ENCODE results near the gene LRP1B. TPM values are rescaled to one million over a fixed set of nuclear protein-coding genes. Genes with fewer than 3 reads are reported as not detected.

LRP1B gene
- total and polyA plus RNA-seq, 2 of the 8 experiments (the other 6 are each of a cell fraction or from before 2014, with no cell fraction given): 0.03 TPM; not detected in 1

- TF ChIP-seq, protein P1, sequence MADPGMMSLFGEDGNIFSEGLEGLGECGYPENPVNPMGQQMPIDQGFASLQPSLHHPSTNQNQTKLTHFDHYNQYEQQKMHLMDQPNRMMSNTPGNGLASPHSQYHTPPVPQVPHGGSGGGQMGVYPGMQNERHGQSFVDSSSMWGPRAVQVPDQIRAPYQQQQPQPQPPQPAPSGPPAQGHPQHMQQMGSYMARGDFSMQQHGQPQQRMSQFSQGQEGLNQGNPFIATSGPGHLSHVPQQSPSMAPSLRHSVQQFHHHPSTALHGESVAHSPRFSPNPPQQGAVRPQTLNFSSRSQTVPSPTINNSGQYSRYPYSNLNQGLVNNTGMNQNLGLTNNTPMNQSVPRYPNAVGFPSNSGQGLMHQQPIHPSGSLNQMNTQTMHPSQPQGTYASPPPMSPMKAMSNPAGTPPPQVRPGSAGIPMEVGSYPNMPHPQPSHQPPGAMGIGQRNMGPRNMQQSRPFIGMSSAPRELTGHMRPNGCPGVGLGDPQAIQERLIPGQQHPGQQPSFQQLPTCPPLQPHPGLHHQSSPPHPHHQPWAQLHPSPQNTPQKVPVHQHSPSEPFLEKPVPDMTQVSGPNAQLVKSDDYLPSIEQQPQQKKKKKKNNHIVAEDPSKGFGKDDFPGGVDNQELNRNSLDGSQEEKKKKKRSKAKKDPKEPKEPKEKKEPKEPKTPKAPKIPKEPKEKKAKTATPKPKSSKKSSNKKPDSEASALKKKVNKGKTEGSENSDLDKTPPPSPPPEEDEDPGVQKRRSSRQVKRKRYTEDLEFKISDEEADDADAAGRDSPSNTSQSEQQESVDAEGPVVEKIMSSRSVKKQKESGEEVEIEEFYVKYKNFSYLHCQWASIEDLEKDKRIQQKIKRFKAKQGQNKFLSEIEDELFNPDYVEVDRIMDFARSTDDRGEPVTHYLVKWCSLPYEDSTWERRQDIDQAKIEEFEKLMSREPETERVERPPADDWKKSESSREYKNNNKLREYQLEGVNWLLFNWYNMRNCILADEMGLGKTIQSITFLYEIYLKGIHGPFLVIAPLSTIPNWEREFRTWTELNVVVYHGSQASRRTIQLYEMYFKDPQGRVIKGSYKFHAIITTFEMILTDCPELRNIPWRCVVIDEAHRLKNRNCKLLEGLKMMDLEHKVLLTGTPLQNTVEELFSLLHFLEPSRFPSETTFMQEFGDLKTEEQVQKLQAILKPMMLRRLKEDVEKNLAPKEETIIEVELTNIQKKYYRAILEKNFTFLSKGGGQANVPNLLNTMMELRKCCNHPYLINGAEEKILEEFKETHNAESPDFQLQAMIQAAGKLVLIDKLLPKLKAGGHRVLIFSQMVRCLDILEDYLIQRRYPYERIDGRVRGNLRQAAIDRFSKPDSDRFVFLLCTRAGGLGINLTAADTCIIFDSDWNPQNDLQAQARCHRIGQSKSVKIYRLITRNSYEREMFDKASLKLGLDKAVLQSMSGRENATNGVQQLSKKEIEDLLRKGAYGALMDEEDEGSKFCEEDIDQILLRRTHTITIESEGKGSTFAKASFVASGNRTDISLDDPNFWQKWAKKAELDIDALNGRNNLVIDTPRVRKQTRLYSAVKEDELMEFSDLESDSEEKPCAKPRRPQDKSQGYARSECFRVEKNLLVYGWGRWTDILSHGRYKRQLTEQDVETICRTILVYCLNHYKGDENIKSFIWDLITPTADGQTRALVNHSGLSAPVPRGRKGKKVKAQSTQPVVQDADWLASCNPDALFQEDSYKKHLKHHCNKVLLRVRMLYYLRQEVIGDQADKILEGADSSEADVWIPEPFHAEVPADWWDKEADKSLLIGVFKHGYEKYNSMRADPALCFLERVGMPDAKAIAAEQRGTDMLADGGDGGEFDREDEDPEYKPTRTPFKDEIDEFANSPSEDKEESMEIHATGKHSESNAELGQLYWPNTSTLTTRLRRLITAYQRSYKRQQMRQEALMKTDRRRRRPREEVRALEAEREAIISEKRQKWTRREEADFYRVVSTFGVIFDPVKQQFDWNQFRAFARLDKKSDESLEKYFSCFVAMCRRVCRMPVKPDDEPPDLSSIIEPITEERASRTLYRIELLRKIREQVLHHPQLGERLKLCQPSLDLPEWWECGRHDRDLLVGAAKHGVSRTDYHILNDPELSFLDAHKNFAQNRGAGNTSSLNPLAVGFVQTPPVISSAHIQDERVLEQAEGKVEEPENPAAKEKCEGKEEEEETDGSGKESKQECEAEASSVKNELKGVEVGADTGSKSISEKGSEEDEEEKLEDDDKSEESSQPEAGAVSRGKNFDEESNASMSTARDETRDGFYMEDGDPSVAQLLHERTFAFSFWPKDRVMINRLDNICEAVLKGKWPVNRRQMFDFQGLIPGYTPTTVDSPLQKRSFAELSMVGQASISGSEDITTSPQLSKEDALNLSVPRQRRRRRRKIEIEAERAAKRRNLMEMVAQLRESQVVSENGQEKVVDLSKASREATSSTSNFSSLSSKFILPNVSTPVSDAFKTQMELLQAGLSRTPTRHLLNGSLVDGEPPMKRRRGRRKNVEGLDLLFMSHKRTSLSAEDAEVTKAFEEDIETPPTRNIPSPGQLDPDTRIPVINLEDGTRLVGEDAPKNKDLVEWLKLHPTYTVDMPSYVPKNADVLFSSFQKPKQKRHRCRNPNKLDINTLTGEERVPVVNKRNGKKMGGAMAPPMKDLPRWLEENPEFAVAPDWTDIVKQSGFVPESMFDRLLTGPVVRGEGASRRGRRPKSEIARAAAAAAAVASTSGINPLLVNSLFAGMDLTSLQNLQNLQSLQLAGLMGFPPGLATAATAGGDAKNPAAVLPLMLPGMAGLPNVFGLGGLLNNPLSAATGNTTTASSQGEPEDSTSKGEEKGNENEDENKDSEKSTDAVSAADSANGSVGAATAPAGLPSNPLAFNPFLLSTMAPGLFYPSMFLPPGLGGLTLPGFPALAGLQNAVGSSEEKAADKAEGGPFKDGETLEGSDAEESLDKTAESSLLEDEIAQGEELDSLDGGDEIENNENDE (IDR thresholded peaks at IDR 0.05; ENCODE audit: insufficient replicate concordance, low read length): no peak
- TF ChIP-seq POLR2A (IDR thresholded peaks at IDR 0.05; ENCODE audit: control extremely low read depth in 1 of 2, low read depth in 2 of 2, low read length in 2 of 2): no peak
- no peak for TF ChIP-seq TBP (IDR thresholded peaks at IDR 0.05; ENCODE audit: low read depth, low read length)
- TF ChIP-seq BACH1 (IDR thresholded peaks at IDR 0.05; ENCODE audit: low read length): no peak
- no peak for TF ChIP-seq POLR2AphosphoS5 (IDR thresholded peaks at IDR 0.05; ENCODE audit: low read depth, low read length)
- TF ChIP-seq POU5F1 (IDR thresholded peaks at IDR 0.05; ENCODE audit: low read depth, low read length): no peak
Observed at GRCh38 chr2:140791802-140792201, 1339.0 kb downstream of the LRP1B start (continued).

All from H1 (cell line).